ENCODE results near the gene CAMK2B.

DNA sequence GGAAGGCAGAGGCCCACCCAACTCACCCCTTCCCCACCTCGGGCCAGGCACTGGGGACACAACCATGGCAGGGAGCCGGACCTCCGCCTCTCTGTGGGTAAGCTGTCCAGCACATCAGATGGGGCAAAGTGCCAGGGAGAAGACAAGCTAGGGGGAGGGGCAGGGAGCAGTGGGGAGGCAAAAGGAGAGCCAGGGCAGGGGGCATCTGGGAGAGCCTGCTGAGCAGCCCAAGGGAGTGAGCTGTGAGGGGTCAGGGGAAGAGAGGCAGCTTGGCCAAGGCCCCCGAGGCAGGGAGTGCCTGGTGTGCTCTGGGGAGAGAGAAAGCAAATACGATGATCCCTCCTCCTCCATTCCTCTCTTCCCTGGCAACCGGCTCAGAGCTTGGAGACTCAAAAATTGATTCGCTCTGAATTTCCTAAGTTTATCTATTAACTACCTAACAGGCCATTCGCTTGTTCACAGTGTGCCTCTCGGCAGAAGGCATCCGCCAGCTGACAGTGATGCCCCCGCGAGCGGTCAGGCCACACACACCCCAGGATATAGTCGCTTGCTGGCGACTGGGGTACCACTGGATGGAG is 4.5 kb downstream of the CAMK2B start:
- TF ChIP-seq, protein P1, sequence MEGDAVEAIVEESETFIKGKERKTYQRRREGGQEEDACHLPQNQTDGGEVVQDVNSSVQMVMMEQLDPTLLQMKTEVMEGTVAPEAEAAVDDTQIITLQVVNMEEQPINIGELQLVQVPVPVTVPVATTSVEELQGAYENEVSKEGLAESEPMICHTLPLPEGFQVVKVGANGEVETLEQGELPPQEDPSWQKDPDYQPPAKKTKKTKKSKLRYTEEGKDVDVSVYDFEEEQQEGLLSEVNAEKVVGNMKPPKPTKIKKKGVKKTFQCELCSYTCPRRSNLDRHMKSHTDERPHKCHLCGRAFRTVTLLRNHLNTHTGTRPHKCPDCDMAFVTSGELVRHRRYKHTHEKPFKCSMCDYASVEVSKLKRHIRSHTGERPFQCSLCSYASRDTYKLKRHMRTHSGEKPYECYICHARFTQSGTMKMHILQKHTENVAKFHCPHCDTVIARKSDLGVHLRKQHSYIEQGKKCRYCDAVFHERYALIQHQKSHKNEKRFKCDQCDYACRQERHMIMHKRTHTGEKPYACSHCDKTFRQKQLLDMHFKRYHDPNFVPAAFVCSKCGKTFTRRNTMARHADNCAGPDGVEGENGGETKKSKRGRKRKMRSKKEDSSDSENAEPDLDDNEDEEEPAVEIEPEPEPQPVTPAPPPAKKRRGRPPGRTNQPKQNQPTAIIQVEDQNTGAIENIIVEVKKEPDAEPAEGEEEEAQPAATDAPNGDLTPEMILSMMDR (IDR thresholded peaks at IDR 0.05): no peak
- TF ChIP-seq POLR2A (IDR thresholded peaks at IDR 0.05): no peak

Data from esophagus squamous epithelium (tissue), 4 donors.